ENCODE data around the gene SPINDOC.
"Not testable (repeated sequence)": the region's sequence is repeated elsewhere in the genome, so short reads cannot be mapped to it uniquely, and the experiment has no call there.

Gene SPINDOC

DNA sequence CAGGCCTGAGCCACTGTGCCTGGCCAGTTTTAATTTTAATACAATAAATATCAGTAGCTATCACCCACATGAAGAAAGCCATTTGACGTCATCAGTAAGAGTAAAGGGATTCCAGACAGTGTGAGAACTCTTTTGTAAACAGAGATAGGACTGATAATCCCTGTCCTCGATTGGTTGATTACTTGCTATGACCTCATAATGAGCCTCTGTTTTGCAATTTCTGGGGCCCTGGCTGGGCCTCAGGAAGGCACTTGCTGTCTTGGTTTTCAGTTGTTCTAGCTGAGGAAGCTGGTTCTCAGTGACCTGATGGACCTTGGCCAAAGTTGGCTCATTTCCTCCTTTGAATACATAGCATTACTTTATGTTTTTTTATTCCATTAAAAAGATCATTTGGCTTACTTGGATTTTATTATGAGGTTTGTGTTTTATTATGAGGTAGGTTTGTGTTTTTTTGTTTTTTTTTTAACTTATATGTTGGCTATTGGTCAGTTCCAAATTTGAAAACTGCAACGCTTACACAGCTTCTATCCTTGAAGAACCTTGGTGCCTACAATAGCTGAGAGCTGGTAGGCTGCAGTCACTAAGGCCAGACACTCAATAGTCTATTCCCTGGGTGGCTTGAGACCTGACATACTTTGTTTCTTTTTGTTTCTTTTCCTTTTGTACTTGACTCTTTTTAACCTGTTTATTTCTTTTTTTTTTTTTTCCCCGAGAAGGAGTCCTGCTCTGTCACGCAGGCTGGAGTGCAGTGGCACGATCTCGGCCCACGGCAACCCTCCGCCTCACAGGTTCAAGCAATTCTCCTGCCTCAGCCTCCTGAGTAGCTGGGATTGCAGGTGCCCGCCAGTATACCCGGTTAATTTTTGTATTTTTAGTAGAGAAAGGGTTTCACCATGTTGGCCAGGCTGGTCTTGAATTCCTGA, 45.6 kb downstream of the SPINDOC start:
- DNase-seq: no peak

DNA sequence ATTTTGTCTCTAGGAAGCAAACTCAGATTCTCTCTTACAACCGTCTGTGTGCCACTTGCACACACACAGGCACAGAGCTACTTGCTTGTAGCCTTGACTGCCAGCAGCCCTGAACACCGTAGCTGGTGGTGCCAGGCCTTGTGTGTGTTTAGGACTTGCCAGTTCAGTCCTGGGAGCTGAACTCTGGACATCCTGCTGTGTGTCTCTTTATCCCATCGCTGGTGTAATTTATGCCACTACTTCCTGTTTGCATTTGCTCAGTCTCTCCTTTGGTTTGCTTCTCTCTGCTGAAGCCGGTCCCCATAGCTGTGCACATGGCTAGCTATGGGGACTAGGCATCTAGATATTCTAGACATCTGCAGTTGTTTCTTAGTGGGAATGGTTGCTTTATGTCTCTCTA, 49.7 kb downstream of the SPINDOC start:
- DNase-seq: no peak

DNA sequence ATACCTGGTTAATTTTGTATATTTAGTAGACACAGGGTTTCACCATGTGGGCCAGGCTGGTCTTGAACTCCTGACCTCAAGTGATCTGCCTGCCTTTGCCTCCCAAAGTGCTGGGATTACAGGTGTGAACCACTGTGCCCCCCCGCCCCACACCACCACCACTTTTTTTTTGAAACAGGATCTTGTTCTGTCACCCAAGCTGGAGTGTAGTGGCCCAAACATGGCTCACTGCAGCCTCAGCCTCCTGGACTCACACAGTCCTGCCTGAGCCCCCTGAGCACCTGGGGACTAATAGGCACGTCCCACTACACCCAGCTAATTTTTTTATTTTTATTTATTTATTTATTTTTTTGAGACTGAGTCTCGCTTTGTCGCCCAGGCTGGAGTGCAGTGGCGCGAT, 50.4 kb downstream of the SPINDOC start:
- DNase-seq: not testable (repeated sequence)

DNA sequence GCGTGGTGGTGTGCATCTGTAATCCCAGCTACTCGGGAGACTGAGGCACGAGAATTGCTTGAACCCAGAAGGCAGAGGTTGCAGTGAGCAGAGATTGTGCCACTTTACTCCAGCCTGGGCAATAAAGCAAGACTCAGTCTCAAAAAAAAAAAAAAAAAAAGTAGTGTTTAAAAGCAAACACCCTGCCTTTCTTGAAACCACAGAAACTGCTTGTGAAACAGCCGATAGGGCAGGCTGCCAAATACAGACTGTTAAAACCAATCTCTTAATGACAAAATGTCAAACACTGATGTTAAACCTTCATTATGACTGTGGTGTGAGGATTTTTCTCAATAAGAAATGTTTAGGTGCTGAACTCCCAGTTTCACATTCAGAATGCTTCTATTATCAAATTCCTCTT, 53.0 kb downstream of the SPINDOC start:
- DNase-seq: peak; percentile 74

DNA sequence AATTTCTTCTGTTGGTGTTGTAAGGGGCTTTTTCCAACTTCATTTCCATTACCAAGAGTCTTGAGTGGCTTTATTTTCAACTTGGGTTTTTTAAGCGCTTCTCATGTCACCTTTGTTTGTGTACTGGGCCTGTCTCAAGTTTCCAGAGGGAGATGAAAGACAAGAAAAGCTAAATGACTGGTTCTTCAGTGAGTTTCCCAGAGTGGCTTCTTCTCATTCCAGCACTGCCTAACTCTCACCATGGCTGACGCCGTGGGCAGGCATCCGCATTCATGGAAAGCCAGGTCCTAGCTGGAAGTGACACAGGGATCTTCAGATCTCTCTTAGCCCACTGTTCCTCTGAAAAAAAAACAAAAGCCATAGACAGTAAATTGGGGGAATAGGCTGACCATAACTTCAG, 54.3 kb downstream of the SPINDOC start:
- DNase-seq: no peak

DNA sequence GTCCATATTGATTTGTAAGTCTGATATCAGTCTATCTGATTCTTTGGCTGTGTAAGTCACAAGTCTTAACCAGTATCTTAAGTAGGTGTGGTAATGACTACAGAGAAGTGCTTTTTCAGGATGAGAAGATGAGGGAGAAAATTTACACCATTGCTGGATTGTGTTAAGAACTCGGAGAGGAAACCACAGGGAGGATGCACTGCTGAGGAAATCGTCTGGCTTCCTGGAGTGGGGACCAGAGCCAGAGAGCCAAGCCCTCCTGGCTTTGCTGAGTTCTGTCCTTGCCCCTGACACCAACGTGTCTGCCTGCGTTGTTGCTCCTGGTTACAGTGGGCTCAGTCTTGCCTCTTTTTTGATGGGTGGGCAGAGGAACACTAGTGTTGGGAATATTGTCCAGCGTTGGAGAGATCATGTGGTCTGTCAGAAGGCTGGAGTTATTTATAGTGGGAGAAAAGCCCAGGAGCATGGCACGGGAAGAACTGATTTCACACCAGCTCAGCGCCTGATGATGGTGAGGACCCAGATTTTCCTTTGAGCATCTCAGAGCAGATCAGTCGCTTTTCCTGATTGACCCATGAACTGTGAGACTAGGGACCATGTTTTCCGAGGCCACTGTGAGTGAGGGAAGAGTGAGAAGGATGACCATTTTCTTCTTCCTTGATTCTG, 55.3 kb downstream of the SPINDOC start:
- DNase-seq: no peak

DNA sequence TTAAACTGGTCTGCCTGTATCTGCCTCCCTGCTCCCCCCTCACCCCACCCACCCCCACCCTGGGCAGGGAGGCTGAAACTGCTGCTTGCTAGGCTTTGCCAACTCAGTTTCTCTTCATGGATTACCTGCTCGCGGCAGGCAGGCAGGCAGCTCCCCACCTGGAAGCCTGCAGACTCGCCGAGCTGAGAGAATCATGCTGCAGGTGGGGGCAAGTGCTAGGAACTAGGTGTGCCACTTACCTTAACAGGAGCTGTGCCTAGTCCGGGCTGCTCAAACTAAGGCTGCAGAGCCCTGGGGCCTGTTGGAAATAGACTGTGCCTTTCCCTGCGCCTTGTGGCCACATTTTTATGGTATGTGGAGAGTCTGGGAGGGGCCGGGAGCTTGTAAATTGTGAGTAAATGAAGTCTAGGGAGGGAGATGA, 55.9 kb downstream of the SPINDOC start:
- no peak for DNase-seq

DNA sequence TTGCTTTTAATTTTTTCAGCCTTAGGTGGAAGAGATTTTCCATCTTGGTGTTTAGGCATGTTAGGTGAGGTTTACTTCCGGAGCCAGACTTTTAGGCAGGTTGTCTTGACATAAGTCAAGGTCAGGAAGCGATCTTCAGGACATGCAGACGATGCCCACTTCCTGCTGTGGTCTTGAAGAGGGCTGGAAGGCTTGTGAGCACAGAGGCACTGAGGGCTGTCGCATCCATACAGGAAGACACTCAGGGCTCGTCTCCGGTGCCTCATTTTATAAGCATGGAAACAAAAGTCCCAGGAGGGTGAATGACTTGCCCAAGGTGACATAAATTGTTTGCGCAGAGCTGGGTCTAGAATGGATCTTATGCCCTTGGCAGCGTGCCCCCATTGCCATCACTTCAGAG, 56.4 kb downstream of the SPINDOC start:
- peak; percentile 43 for DNase-seq

DNA sequence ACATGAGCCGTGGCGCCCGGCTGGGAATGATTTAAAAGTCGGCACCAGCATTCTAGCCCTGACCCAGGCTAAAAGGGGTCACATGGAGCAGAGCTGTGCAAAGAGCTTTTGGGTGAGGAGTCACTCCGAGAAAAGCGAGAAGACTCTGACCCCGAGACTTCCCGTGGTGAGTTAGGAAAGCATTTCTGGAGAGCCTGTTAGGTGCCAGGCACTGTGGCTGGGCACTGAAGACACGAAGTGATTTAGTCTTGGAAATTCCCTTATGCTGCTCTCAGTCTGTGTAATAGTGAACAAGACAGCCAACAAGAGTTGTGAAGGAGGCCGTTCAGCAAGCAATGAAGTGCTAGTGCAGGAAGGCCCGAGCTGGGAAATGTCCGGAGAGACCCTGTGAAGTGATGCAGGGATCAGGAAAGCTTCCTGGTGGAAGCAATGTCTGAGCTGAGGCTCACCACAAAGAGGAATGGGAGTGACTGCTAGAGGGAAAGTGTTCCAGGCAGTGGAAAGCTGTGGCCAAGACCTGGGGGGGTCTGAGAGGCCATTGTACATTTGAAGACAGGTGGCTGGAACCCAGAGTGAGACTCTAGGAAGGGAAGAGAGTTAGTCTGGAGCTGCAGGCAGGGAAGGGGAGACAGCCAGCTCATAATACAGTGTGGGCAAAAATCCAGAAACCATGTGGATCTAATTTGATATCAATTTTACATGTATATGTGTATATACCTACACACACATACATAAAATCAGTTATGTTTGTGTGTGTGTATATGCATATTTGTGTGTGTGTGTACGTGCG, 57.3 kb downstream of the SPINDOC start:
- DNase-seq: no peak

DNA sequence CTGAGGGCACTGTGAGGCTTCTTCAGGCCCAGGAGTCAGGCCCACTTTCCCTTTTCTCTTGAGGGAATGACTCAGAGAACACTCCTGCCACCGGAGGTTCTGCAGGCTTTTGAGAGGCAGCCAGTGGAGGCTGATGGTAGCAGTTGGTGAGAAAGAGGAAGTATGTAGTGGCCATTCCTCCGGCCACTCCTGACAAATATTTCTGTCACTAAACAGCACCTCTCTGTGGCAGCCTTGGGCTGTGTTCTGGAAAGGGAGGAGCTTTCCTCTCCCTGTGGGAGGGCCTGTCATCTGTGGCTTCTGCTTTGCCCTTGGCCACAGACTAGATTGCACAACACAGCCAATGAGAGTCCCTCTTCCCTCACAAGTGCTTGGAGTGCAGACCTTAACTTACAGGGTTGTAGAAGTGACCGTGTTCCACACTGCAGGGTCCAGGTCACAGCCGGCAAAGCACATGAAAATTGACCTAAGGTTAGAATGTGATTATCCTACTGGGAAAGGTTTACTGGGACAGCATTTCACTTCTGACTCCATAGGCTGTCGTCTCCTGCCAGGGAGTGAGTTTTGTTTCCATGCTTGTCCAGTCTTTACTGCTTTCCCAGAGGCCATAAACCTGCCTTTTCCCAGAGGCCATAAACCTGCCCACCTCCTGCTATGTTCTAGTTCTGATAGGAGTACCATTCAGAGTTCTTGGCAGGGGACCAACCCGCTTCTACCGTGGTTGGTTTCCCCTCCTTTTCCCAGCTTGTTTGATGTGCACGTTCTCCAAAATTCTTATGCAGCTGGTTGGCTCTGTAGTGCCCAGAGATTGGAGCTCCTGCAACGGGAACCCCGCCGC, 58.9 kb downstream of the SPINDOC start:
- DNase-seq: peak; percentile 25

DNA sequence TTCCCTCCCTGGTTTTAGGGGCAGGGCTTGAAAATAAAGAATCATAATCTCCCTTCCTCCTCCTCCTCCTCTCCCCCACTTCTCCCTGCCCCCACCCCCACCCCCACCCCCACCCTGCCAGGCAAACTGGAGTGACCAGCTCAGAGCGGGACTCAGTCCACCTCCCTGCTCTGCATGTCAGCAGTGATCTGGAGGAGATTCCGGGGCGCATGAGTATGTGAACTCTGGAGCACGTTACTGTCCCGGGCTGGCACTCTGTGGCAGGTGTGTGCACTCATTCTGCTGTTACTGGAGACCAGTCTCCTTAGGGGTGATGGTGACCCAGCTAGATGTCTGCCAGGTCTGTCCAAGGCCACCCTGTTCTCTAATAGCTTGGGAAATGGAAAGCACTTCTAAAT, 59.5 kb downstream of the SPINDOC start:
- no peak for DNase-seq

DNA sequence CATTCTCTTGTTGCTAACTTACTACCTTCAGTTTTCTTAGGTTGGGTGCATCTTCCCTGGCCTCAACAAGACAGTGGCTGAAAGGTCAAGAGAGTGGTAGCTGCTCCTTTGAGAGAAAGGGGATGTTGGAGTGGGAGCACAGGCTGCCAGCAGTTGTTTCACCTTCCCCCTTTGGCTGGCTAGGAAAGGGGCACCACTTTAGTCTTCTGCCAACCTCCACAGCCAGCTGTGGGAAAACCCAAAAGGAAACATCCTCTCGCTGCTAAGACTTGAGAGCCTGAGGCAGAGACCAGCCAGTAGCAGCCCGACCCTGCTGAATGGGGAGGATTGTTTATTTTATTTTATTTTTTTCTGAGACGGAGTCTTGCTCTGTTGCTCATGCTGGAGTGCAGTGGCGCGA, 60.1 kb downstream of the SPINDOC start:
- DNase-seq: no peak

DNA sequence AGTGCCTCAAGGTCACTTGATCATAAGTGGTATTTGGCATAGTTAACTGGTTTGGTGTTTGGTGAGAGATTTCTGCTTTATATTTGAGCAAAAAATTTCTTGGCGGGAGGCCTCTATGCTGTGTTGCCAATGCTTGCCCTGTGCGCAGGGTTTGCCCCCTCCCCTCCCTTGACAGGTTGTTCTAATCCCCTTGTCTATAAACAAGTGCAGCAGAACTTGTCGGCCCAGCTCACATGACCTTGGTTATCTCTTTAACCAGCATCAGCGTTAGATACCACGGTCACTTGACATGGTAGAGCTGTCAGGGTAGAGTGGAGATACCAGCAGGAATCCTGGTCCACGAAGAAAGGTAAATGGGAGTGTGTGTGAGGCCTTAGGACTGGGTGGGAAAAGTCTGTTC, 61.3 kb downstream of the SPINDOC start:
- DNase-seq: no peak

DNA sequence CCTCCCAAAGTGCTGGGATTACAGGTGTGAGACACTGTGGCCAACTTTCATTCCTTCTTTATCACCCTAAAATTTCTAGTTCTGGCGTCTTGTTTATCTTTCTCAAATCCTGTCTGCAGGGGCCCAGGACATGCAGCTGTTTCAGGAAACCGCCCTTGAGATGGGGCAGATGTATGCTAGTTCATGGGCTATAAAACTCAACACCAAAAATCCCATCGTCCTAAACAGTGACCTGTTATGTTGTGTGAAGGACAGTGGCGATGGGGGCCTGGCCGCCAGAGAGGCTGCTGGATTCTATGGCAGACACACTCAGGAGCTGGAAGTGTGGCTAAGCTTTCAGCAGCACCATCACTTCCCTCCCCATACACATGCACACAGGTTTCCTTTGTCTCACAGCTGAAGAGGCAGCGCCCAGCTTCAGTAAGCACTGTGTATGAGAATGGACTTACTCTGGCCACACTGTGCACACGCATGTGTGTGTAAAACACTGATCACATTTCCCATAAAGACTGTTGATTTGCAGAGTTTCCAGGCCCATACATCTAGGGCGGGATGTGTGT, 62.3 kb downstream of the SPINDOC start:
- DNase-seq: no peak

DNA sequence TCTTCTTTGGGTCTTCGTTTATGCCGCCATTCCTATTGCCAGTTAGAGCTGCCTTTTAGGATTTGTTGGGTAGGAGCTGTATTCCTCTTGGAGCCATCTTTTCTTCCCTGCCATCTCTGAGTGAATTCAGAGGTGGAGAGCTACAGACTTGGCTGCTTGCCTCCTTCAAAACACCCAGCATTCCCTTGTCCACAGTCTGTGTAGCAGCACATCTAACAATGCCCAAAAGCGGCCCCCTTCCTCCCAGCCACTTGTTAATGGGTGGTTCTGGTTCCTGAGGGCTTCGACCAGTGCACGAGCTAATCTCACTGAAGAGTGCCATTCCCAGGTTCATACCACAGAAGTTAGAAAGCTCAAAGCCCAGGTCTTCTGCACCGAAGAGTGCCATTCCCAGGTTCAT, 63.4 kb downstream of the SPINDOC start:
- DNase-seq: no peak
